CD14-positive monocyte (primary cell): Measurements from ENCODE around the gene TRPM4. TPM values are rescaled to one million over a fixed set of nuclear protein-coding genes. Genes with fewer than 3 reads are reported as not detected.

Experiments
- DNase-seq, 3 donors: peaks; one replicate each; pipeline ENCODE4 v3.0.0-alpha.2; 2011 to 2022
- H2AFZ ChIP-seq: 2 replicates; pipeline ENCODE4 v1.6.0; 2012; ENCODE audit warnings: mild to moderate bottlenecking, low read depth, low read length, inconsistent platforms; ENCODE audit not compliant: insufficient read depth, poor library complexity, severe bottlenecking
- H3K27ac ChIP-seq, 2 donors: 1 replicate in 1 of 2; 2 replicates in 1 of 2; pipeline ENCODE4 v1.5.1; 2012 to 2013; ENCODE audit warnings: low read length in 2 of 2, control low read depth in 1 of 2, inconsistent platforms in 1 of 2, low read depth in 1 of 2, mild to moderate bottlenecking in 1 of 2
- H3K27me3 ChIP-seq, 2 donors: one replicate each; pipeline versions ENCODE4 v1.6.0 to v1.6.1; 2011 to 2013; ENCODE audit warnings: low read length in 2 of 2; ENCODE audit not compliant: control insufficient read depth in 2 of 2, insufficient read depth in 2 of 2
- H3K36me3 ChIP-seq, 2 donors: replicated peaks in 1 of 2; 1 replicate in 1 of 2; 2 replicates in 1 of 2; pipeline versions ENCODE4 v1.5.1 to v1.6.1; 2012 to 2013; ENCODE audit warnings: low read length in 2 of 2, control low read depth in 1 of 2, inconsistent platforms in 1 of 2, mild to moderate bottlenecking in 1 of 2; ENCODE audit not compliant: insufficient read depth in 2 of 2, control insufficient read depth in 1 of 2
- H3K4me1 ChIP-seq, 2 donors: 1 replicate in 1 of 2; 2 replicates in 1 of 2; pipeline versions ENCODE4 v1.5.1 to v1.6.1; 2012 to 2013; ENCODE audit warnings: low read length in 2 of 2, control low read depth in 1 of 2, inconsistent platforms in 1 of 2, mild to moderate bottlenecking in 1 of 2, moderate library complexity in 1 of 2; ENCODE audit not compliant: insufficient read depth in 2 of 2, control insufficient read depth in 1 of 2
- H3K4me2 ChIP-seq: replicated peaks from 2 replicates; pipeline ENCODE3; 2012; ENCODE audit warnings: low read length, moderate library complexity, mild to moderate bottlenecking; ENCODE audit not compliant: poor library complexity, severe bottlenecking; ENCODE audit errors: extremely low read depth
- H3K4me3 ChIP-seq, 3 experiments: fragments of 200-600 bp in 1 of 3; sonication (generic) in 1 of 3; replicated peaks in 1 of 3; 1 replicate in 2 of 3; 2 replicates in 1 of 3; pipeline ENCODE4 v1.5.1; 2011 to 2013; ENCODE audit warnings: low read length in 3 of 3, mild to moderate bottlenecking in 3 of 3, control low read depth in 2 of 3, low read depth in 2 of 3, inconsistent platforms in 1 of 3, moderate library complexity in 1 of 3
- H3K79me2 ChIP-seq: 2 replicates; pipeline ENCODE4 v1.6.0; 2012; ENCODE audit warnings: mild to moderate bottlenecking, control low read depth, inconsistent platforms, low read length, moderate library complexity; ENCODE audit not compliant: insufficient read depth
- H3K9ac ChIP-seq: 2 replicates; pipeline ENCODE4 v1.6.0; 2017; ENCODE audit warnings: low read length, mild to moderate bottlenecking; ENCODE audit not compliant: insufficient read depth, poor library complexity, severe bottlenecking
- H3K9me3 ChIP-seq, 2 donors: replicated peaks in 1 of 2; 1 replicate in 1 of 2; 2 replicates in 1 of 2; pipeline versions ENCODE4 v1.5.1 to v1.6.1; 2012 to 2013; ENCODE audit warnings: low read length in 2 of 2, control low read depth in 1 of 2; ENCODE audit not compliant: control insufficient read depth in 1 of 2, insufficient read depth in 1 of 2
- H4K20me1 ChIP-seq: 2 replicates; pipeline ENCODE4 v1.6.0; 2012; ENCODE audit warnings: mild to moderate bottlenecking, low read length, control low read depth, moderate library complexity; ENCODE audit not compliant: insufficient read depth
- H3K27ac Mint-ChIP-seq, 7 donors: one replicate each; pipeline ENCODE4 v1.8.0; 2020; ENCODE audit warnings: mild to moderate bottlenecking in 7 of 7, mixed read lengths in 7 of 7, moderate library complexity in 6 of 7, inconsistent platforms in 2 of 7
- H3K27me3 Mint-ChIP-seq, 3 donors: one replicate each; pipeline ENCODE4 v1.8.0; 2021 to 2022; ENCODE audit warnings: low read depth in 3 of 3, mild to moderate bottlenecking in 3 of 3, mixed read lengths in 3 of 3, moderate library complexity in 3 of 3, inconsistent platforms in 1 of 3
- H3K36me3 Mint-ChIP-seq, 2 donors: one replicate each; pipeline ENCODE4 v1.8.0; 2020; ENCODE audit warnings: mixed read lengths in 2 of 2, inconsistent platforms in 1 of 2, mild to moderate bottlenecking in 1 of 2
- H3K4me1 Mint-ChIP-seq: one replicate; pipeline ENCODE4 v1.8.0; 2020; ENCODE audit warnings: mild to moderate bottlenecking, mixed read lengths
- H3K4me3 Mint-ChIP-seq, 2 donors: one replicate each; pipeline ENCODE4 v1.8.0; 2020; ENCODE audit warnings: mild to moderate bottlenecking in 2 of 2, mixed read lengths in 2 of 2, moderate library complexity in 1 of 2
- H3K9me3 Mint-ChIP-seq, 7 donors: one replicate each; pipeline ENCODE4 v1.8.0; 2020 to 2022; ENCODE audit warnings: mixed read lengths in 7 of 7, mild to moderate bottlenecking in 6 of 7, moderate library complexity in 6 of 7, inconsistent platforms in 2 of 7
- whole genome bisulfite sequencing: methylation state at CpG from one replicate; pipeline ENCODE4 v1.1.5; 2013; ENCODE audit warnings: missing lambda C conversion rate; ENCODE audit not compliant: insufficient coverage; 5-methylcytosine and 5-hydroxymethylcytosine counted together
- intact Hi-C, 2 donors: fragments of 100-400 bp; cut with micrococcal nuclease; formaldehyde crosslinking; loops; one replicate each; pipeline versions ENCODE4 v1.15.0 to v1.15.1; 2023
- polyA plus RNA-seq, 3 donors: library from polyadenylated mRNA; depleted of rRNA in 1 of 3; unstranded in 2 of 3; stranded (reverse) in 1 of 3; fragments of 300-500 nt in 2 of 3; fragments of >200 nt in 1 of 3; fragmentation: Illumina TruSeq in 2 of 3; gene quantifications; 1 replicate in 2 of 3; 2 replicates in 1 of 3; pipeline ENCODE4 v1.2.3, GENCODE V29; 2012 to 2021
- TF ChIP-seq, protein P1 (sequence below): fragments of 200-600 bp; IDR thresholded peaks from one replicate; pipeline ENCODE4 v1.8.0; 2022; ENCODE audit warnings: antibody characterized with exemption, mild to moderate bottlenecking

Gene TRPM4
- polyA plus RNA-seq, 3 donors, result 6.0 to 6.9 (median 6.6) TPM

DNA sequence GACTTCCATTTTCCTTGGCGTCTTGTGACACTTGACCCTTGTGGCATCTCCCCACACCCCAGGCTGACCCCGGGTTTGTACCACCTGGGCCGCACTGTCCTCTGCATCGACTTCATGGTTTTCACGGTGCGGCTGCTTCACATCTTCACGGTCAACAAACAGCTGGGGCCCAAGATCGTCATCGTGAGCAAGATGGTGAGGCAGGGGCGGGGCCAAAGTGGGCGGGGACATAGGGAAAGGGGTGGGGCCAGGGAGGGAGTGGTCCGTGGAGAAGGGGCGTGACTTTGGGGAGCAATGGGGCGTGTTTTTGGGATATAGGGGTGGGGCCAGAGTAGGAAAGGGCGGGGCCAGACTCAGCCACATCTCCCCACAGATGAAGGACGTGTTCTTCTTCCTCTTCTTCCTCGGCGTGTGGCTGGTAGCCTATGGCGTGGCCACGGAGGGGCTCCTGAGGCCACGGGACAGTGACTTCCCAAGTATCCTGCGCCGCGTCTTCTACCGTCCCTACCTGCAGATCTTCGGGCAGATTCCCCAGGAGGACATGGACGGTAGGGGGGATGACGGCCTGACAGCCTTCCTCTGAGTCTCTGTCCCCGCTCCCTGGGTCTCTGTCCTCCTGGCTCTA, 42.8 kb downstream of the TRPM4 start:
- Histone ChIP-seq H3K27me3 (no peaks in the 10 kb centered on the region), H3K4me2 (no peak overlapping the region), H3K4me1 (peaks cover 30 to 51% of the 10 kb centered on the region in 2 donors), H3K79me2 (no peaks in the 10 kb centered on the region), H3K9me3 (no peaks in the 10 kb centered on the region), H3K4me3 (peak overlapping the region in 1 of 3 experiments; percentile 10), H3K36me3 (no peaks in the 10 kb centered on the region), H2AFZ (no peak overlapping the region), H3K27ac (no peak overlapping the region), H3K9ac (no peak overlapping the region), H4K20me1 (no peaks in the 10 kb centered on the region)
- Mint-ChIP-seq H3K27ac (peak overlapping the region in 3 of 7 donors; percentile 15 to 61 (median 37)), H3K27me3 (peaks cover 2 to 12% (median 3%) of the 10 kb centered on the region in 3 donors), H3K36me3 (peaks cover 0 to 9% of the 10 kb centered on the region in 2 donors), H3K4me3 (peak overlapping the region in 1 of 2 donors; percentile 49), H3K9me3 (peaks cover 0 to 7% (median 2%) of the 10 kb centered on the region in 7 donors), H3K4me1 (peaks cover 36% of the 10 kb centered on the region)
- intact Hi-C loops, result no loop called here
- WGBS, result 79% methylated on average over 19 of the region's 29 CpGs
- DNase-seq, result peak in 1 of 3 donors; percentile 10
- TF ChIP-seq, protein P1, sequence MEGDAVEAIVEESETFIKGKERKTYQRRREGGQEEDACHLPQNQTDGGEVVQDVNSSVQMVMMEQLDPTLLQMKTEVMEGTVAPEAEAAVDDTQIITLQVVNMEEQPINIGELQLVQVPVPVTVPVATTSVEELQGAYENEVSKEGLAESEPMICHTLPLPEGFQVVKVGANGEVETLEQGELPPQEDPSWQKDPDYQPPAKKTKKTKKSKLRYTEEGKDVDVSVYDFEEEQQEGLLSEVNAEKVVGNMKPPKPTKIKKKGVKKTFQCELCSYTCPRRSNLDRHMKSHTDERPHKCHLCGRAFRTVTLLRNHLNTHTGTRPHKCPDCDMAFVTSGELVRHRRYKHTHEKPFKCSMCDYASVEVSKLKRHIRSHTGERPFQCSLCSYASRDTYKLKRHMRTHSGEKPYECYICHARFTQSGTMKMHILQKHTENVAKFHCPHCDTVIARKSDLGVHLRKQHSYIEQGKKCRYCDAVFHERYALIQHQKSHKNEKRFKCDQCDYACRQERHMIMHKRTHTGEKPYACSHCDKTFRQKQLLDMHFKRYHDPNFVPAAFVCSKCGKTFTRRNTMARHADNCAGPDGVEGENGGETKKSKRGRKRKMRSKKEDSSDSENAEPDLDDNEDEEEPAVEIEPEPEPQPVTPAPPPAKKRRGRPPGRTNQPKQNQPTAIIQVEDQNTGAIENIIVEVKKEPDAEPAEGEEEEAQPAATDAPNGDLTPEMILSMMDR, result no peak

DNA sequence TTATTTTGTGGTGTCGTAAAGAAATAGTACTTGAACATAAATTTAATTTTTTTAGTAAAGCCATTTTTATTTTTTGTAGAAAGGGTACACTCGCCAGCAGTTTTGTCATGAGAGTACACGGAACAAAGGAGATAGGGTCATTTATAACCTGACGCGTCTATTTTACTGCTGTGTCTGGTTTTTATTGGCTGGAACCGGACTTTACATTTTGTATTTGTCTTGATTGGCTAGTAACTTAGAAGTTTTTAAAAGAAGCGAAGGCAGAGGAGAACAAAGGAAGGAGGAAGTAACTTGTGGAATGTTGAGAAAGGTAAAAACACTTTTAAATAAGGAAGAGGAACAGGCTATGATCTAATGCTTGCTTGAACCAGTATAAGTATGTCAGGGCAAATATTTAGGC, 43.5 kb downstream of the TRPM4 start:
- Histone ChIP-seq H3K9ac (no peak overlapping the region), H3K4me3 (peak overlapping the region in 1 of 3 experiments; percentile 10), H3K9me3 (no peaks in the 10 kb centered on the region), H2AFZ (no peak overlapping the region), H4K20me1 (no peaks in the 10 kb centered on the region), H3K79me2 (no peaks in the 10 kb centered on the region), H3K36me3 (no peaks in the 10 kb centered on the region), H3K4me1 (peaks cover 34 to 58% of the 10 kb centered on the region in 2 donors), H3K4me2 (peak overlapping the region; percentile 11), H3K27me3 (no peaks in the 10 kb centered on the region), H3K27ac (no peak overlapping the region)
- H3K36me3 Mint-ChIP-seq, result peaks cover 0 to 9% of the 10 kb centered on the region in 2 donors
- H3K9me3 Mint-ChIP-seq, result peaks cover 0 to 7% (median 2%) of the 10 kb centered on the region in 7 donors
- H3K4me1 Mint-ChIP-seq, result peaks cover 39% of the 10 kb centered on the region
- WGBS, result 60% methylated on average over 2 of the region's 7 CpGs
- H3K27me3 Mint-ChIP-seq, result peaks cover 2 to 9% (median 3%) of the 10 kb centered on the region in 3 donors
- TF ChIP-seq, protein P1, result no peak
- peak overlapping the region in 1 of 2 donors; percentile 51 for H3K4me3 Mint-ChIP-seq
- peak in 1 of 3 donors; percentile 7 for DNase-seq
- peak overlapping the region in 4 of 7 donors; percentile 8 to 37 (median 20) for H3K27ac Mint-ChIP-seq
- intact Hi-C loops, result no loop called here
